ENCODE results near the gene CDC42BPA. TPM values are rescaled to one million over a fixed set of nuclear protein-coding genes. Genes with fewer than 3 reads are reported as not detected.

CDC42BPA gene
- polyA plus RNA-seq, 2 of the 4 experiments (the other 2 are of a cell fraction), result 11.4 to 28.4 TPM

DNA sequence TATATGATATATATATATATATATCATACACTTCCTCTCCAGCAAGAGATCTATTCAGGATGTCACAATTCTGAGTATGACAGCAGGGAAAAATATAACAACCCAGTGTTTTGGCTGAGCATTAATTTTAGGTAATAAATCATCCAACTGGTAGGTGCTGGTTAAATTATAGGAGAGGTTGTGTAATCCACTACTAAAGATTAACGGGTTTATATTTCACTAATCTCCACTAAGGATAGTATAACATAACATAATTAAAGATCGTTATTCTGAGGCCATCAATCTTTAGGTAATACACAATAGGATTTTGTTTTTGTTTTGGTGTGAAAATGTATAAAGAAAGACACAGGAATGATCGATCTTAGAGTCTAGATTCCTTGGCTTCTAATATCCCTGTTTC is 276.0 kb downstream of the CDC42BPA start:
- Histone ChIP-seq H3K4me1 (peaks cover 8% of the 10 kb centered on the region; the same call in 2 of the 3 replicates), H3K4me3 (no peak overlapping the region), H3K4me2 (no peak overlapping the region), H3K9me3 (no peaks in the 10 kb centered on the region), H3K27ac (no peak overlapping the region)
- no peak for DNase-seq (ENCODE audit: low read depth in 1 of 2, low spot score in 1 of 2)
- CTCF ChIA-PET, result no interaction called here
- POLR2A ChIA-PET, result no interaction called here
- peak; percentile 49 for FAIRE-seq
- ATAC-seq, result no peak
- 96% methylated on average over 3 of the region's 3 CpGs for WGBS (ENCODE audit: missing lambda C conversion rate)
- TF ChIP-seq SREBF2 (IDR thresholded peaks at IDR 0.05), result no peak
- no peak for TF ChIP-seq MAFK (IDR thresholded peaks at IDR 0.05; ENCODE audit: partially characterized antibody)
- TF ChIP-seq ZNF302 (CRISPR knock-in tag; IDR thresholded peaks at IDR 0.05), result no peak
- no peak for TF ChIP-seq ZFP36 (IDR thresholded peaks at IDR 0.05; ENCODE audit: borderline replicate concordance, partially characterized antibody)
- TF ChIP-seq NR3C1 (IDR thresholded peaks at IDR 0.05), result no peak
- no peak for TF ChIP-seq NFE2L2 (conservative IDR thresholded peaks at IDR 0.05; ENCODE audit: low read length)
- TF ChIP-seq ELK1 (IDR thresholded peaks at IDR 0.05; ENCODE audit: low read depth, low read length), result no peak
- TF ChIP-seq TP53 (CRISPR knock-in tag; IDR thresholded peaks at IDR 0.05), result no peak
- no peak for TF ChIP-seq E2F6 (IDR thresholded peaks at IDR 0.05; ENCODE audit: borderline replicate concordance, low read depth)

DNA sequence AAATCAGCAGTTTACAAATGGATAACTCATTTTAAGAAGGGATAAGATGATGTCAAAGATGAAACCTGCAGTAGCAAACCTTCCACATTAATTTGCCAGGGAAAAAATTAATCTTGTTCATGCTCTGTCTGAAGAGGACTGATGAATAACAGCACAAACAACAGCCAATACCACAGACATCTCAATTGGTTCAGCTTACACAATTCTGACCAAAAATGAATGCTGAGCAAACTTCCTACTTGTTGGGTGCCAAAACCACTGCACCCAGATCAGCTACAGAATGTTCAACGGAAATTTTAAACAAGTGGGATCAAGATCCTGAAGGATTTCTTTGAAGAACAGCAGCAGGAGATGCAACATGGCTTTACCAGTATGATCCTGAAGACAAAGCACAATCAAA is 279.9 kb downstream of the CDC42BPA start:
- ChIA-PET POLR2A (no interaction called here), CTCF (no interaction called here)
- no peak overlapping the region for H3K27ac ChIP-seq
- H3K4me3 ChIP-seq, result no peak overlapping the region
- WGBS (ENCODE audit: missing lambda C conversion rate), result 90% methylated on average over 1 of the region's 1 CpG
- TF ChIP-seq HOXB13 (CRISPR knock-in tag; IDR thresholded peaks at IDR 0.05; ENCODE audit: low read depth) (no peak), CTCF (IDR thresholded peaks at IDR 0.05) (no peak), ZNF302 (CRISPR knock-in tag; IDR thresholded peaks at IDR 0.05) (no peak), ESRRA (IDR thresholded peaks at IDR 0.05; ENCODE audit: borderline replicate concordance, low read length) (no peak), JUNB (IDR thresholded peaks at IDR 0.05) (no peak)
- H3K4me2 ChIP-seq, result no peak overlapping the region
- FAIRE-seq, result no peak
- no peaks in the 10 kb centered on the region for H3K9me3 ChIP-seq
- ATAC-seq, result no peak
- DNase-seq (ENCODE audit: low read depth in 1 of 2, low spot score in 1 of 2), result no peak
- H3K4me1 ChIP-seq, result no peaks in the 10 kb centered on the region

DNA sequence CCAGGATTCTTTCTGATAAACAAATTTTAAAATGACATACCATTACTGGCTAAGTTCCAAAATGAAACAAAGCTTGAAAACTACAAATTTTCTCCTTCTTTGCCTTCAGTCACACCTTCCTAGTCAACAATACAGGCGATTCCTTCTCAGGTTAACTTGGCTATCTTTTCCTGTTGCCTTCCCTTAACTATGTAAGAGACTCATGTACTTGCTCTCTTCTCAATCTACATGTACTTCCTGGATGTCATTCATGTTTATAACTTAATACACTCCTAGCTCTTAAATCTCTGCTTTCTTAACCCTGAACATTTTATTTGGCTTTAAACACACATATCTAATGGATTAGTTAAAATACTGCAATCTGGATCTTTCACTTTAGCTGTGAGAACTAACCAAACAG is 281.2 kb downstream of the CDC42BPA start:
- no peak overlapping the region for H3K4me2 ChIP-seq
- FAIRE-seq (no peak), DNase-seq (ENCODE audit: low read depth in 1 of 2, low spot score in 1 of 2) (no peak), ATAC-seq (no peak)
- 87% methylated on average over 1 of the region's 1 CpG for WGBS (ENCODE audit: missing lambda C conversion rate)
- no peak overlapping the region for H3K27ac ChIP-seq
- no peak for TF ChIP-seq RFX5 (IDR thresholded peaks at IDR 0.05)
- no peak for TF ChIP-seq KDM5A (IDR thresholded peaks at IDR 0.05)
- no peak for TF ChIP-seq HOXB5 (CRISPR knock-in tag; IDR thresholded peaks at IDR 0.05)
- no peak for TF ChIP-seq NPAS2 (CRISPR knock-in tag; IDR thresholded peaks at IDR 0.05; ENCODE audit: borderline replicate concordance)
- no peak for TF ChIP-seq SMC3 (IDR thresholded peaks at IDR 0.05)
- POLR2A ChIA-PET, result no interaction called here
- CTCF ChIA-PET, result no interaction called here
- H3K4me1 ChIP-seq, result no peaks in the 10 kb centered on the region
- H3K9me3 ChIP-seq, result no peaks in the 10 kb centered on the region
- no peak overlapping the region for H3K4me3 ChIP-seq

- no peak overlapping the region for H3K27ac ChIP-seq
- H3K4me3 ChIP-seq, result no peak overlapping the region
- ATAC-seq (no peak), DNase-seq (ENCODE audit: low read depth in 1 of 2, low spot score in 1 of 2) (no peak), FAIRE-seq (no peak)
- H3K4me1 ChIP-seq, result no peaks in the 10 kb centered on the region
- H3K4me2 ChIP-seq, result no peak overlapping the region
- H3K9me3 ChIP-seq, result no peaks in the 10 kb centered on the region
- ChIA-PET POLR2A (no interaction called here), CTCF (interaction anchor here (0.6 to 1.2 kb wide), 2 partner anchors 402 to 424 kb away, joined by 3 to 5 read pairs; no protein-coding TSS in a partner anchor)
- TF ChIP-seq ESRRA (IDR thresholded peaks at IDR 0.05; ENCODE audit: borderline replicate concordance, low read length) (no peak), REST (IDR thresholded peaks at IDR 0.05) (no peak), NR3C1 (IDR thresholded peaks at IDR 0.05) (no peak)
- 39% methylated on average over 2 of the region's 2 CpGs for WGBS (ENCODE audit: missing lambda C conversion rate)
These were observed 283.0 kb downstream of the CDC42BPA start for GRCh38 chr1:227035316-227035715.
